Heart left ventricle (tissue), 13 donors: ENCODE data around the gene KRT8.

ENCODE experiments used
- CTCF ChIP-seq, 12 donors: fragments of 200-600 bp; sonication (generic) in 4 of 12; IDR thresholded peaks; one replicate each; pipeline versions ENCODE4 v1.5.0 to v1.8.0; 2018 to 2022; ENCODE audit warnings: antibody characterized with exemption in 12 of 12, mild to moderate bottlenecking in 5 of 12
- POLR2A ChIP-seq, 2 donors: fragments of 450-650 bp; IDR thresholded peaks; one replicate each; pipeline ENCODE4 v1.6.1; 2017; ENCODE audit warnings: antibody characterized with exemption in 2 of 2, mild to moderate bottlenecking in 2 of 2, moderate library complexity in 2 of 2
- donor health status: ischemic (EF 13 %, LVEDD 7.1; RV severe dilation, severe dysfunction).
- donor health status: DM: no; HTN: yes; CAD: no.
- donor health status: DM: no; HTN: no; CAD: no.
- donor health status: ischemic (EF 25% LVEDD 6.9; RV normal size, moderate dysfunction).
- donor health status: ischemic (EF 25% LVEDD 5.7; RV mildly dilated, moderate dysfunction).
- donor health status: ischemic (EF 35%, LVEDD 5.7; RV mildly dilated, moderate dysfunction).
- donor health status: nonischemic (EF 11% LVEDD 7.7; RV severe dilation, severe dysfunction).
- donor health status: DM: yes; HTN: yes; CAD: no.
- donor health status: PGD.
- donor health status: ischemic (EF 29% LVEDD 5.4; RV normal size, mild dysfunction).
- donor health status: nonischemic (EF 23%, LVEDD 6.1; RV moderate dilation, normal function).

- TF ChIP-seq CTCF (IDR thresholded peaks at IDR 0.05) = no peak
- no peak for TF ChIP-seq POLR2A (IDR thresholded peaks at IDR 0.05)
These were observed 56.1 kb downstream of the KRT8 start, which contains the start of gene KRT78 for GRCh38 chr12:52848661-52849255.
